Spinal cord (tissue), 10 donors: Measurements from ENCODE around the gene RPL21. TPM values are rescaled to one million over a fixed set of nuclear protein-coding genes. Genes with fewer than 3 reads are reported as not detected.
A peak's percentile ranks its signal among the peaks of the same experiment; 100 is the strongest.

Experiments
- DNase-seq, 6 donors: peaks; one replicate each; pipeline versions ENCODE4 v3.0.0 to v3.0.0-alpha.2; 2013 to 2015; ENCODE audit warnings: low spot score in 6 of 6, low read depth in 4 of 6
- H3K27ac ChIP-seq: one replicate; pipeline ENCODE4 v1.5.1; 2013; ENCODE audit warnings: low read depth, low read length, control low read depth
- H3K27me3 ChIP-seq: one replicate; pipeline ENCODE4 v1.6.1; 2013; ENCODE audit warnings: low read length; ENCODE audit not compliant: control insufficient read depth, insufficient read depth
- H3K36me3 ChIP-seq: one replicate; pipeline ENCODE4 v1.6.1; 2013; ENCODE audit warnings: low read length; ENCODE audit not compliant: control insufficient read depth, insufficient read depth
- H3K4me1 ChIP-seq: one replicate; pipeline ENCODE4 v1.6.1; 2013; ENCODE audit warnings: low read length; ENCODE audit not compliant: control insufficient read depth, insufficient read depth
- H3K4me3 ChIP-seq: one replicate; pipeline ENCODE4 v1.5.1; 2013; ENCODE audit warnings: low read depth, low read length, control low read depth
- H3K9me3 ChIP-seq: one replicate; pipeline ENCODE4 v1.6.1; 2013; ENCODE audit warnings: low read length; ENCODE audit not compliant: control insufficient read depth, insufficient read depth
- WGBS: methylation state at CpG from one replicate; pipeline ENCODE4 v1.1.5; 2013; ENCODE audit warnings: missing lambda C conversion rate; ENCODE audit not compliant: insufficient coverage; 5-methylcytosine and 5-hydroxymethylcytosine counted together
- polyA plus RNA-seq, 2 donors: library from polyadenylated mRNA; unstranded; fragments of 120-200 nt; gene quantifications; one replicate each; pipeline ENCODE4 v1.2.1, GENCODE V29; 2013; ENCODE audit not compliant: insufficient read length in 2 of 2
- total RNA-seq, 2 donors: library from RNA; depleted of rRNA in 1 of 2; stranded (reverse); fragments of 120-200 nt in 1 of 2; fragments of >200 nt in 1 of 2; gene quantifications; one replicate each; pipeline versions ENCODE4 v1.2.3 to v1.2.4, GENCODE V29; 2013 to 2014
- donor health status: healthy.

Gene RPL21
- total and polyA plus RNA-seq, 4 donors, result 431 to 1,968 (median 714) TPM

GRCh38 chr13:27267596-27267995 lies 16.2 kb downstream of the RPL21 start:
- no peaks in the 10 kb centered on the region for H3K9me3 ChIP-seq
- 31% methylated on average over 2 of the region's 2 CpGs for WGBS
- no peak overlapping the region for H3K4me3 ChIP-seq
- DNase-seq, result no peak
- H3K4me1 ChIP-seq, result peaks cover 25% of the 10 kb centered on the region
- H3K27me3 ChIP-seq, result no peaks in the 10 kb centered on the region
- peaks cover under 1% of the 10 kb centered on the region for H3K36me3 ChIP-seq
- H3K27ac ChIP-seq, result no peak overlapping the region

- Histone ChIP-seq H3K27ac (no peak overlapping the region), H3K4me3 (no peak overlapping the region), H3K36me3 (no peaks in the 10 kb centered on the region), H3K4me1 (peaks cover 29% of the 10 kb centered on the region), H3K27me3 (no peaks in the 10 kb centered on the region), H3K9me3 (no peaks in the 10 kb centered on the region)
- no peak for DNase-seq
- WGBS, result 72% methylated on average over 2 of the region's 2 CpGs
These were observed 17.8 kb downstream of the RPL21 start for GRCh38 chr13:27269114-27269665.

GRCh38 chr13:27270594-27271520 lies 19.5 kb downstream of the RPL21 start, which contains the start of gene RASL11A:
RASL11A (plus strand) TSS chr13:27270830; CDS start chr13:27270945, 115 bp downstream.
- peaks cover 19% of the 10 kb centered on the region for H3K4me1 ChIP-seq
- peak within 1 kb of the TSS; percentile 63 for H3K4me3 ChIP-seq
- 1% methylated on average over 98 of the region's 99 CpGs for WGBS
- DNase-seq, result peak in 4 of 6 donors; percentile 69 to 92 (median 80)
- H3K9me3 ChIP-seq, result no peaks in the 10 kb centered on the region
- no peaks in the 10 kb centered on the region for H3K36me3 ChIP-seq
- peak within 1 kb of the TSS; percentile 36 for H3K27ac ChIP-seq
- no peaks in the 10 kb centered on the region for H3K27me3 ChIP-seq

GRCh38 chr13:27271570-27272096 lies 20.3 kb downstream of the RPL21 start:
- 49% methylated on average over 4 of the region's 15 CpGs for WGBS
- DNase-seq, result no peak
- no peak overlapping the region for H3K27ac ChIP-seq

GRCh38 chr13:27273658-27274425 lies 22.5 kb downstream of the RPL21 start:
- Histone ChIP-seq H3K9me3 (no peaks in the 10 kb centered on the region), H3K4me1 (peaks cover 19% of the 10 kb centered on the region), H3K27me3 (no peaks in the 10 kb centered on the region), H3K4me3 (no peak overlapping the region), H3K27ac (no peak overlapping the region), H3K36me3 (no peaks in the 10 kb centered on the region)
- DNase-seq, result no peak
- 58% methylated on average over 2 of the region's 4 CpGs for WGBS

More at GRCh38 chr13:27271570-27272096, 20.3 kb downstream of the RPL21 start:
- Histone ChIP-seq H3K4me3 (peak overlapping the region; percentile 63), H3K36me3 (no peaks in the 10 kb centered on the region), H3K27me3 (no peaks in the 10 kb centered on the region), H3K4me1 (peaks cover 19% of the 10 kb centered on the region), H3K9me3 (no peaks in the 10 kb centered on the region)

GRCh38 chr13:27274631-27275030 lies 23.3 kb downstream of the RPL21 start:
- H3K27me3 ChIP-seq, result no peaks in the 10 kb centered on the region
- no peak overlapping the region for H3K27ac ChIP-seq
- H3K4me3 ChIP-seq, result no peak overlapping the region
- no peak for DNase-seq
- WGBS, result no CpG with 5 or more reads among the region's 1 CpG
- H3K4me1 ChIP-seq, result peaks cover 22% of the 10 kb centered on the region
- no peaks in the 10 kb centered on the region for H3K36me3 ChIP-seq
- no peaks in the 10 kb centered on the region for H3K9me3 ChIP-seq

GRCh38 chr13:27276188-27276587 lies 24.8 kb downstream of the RPL21 start:
- H3K36me3 ChIP-seq, result no peaks in the 10 kb centered on the region
- DNase-seq, result no peak
- no peak overlapping the region for H3K27ac ChIP-seq
- no peak overlapping the region for H3K4me3 ChIP-seq
- 100% methylated on average over 3 of the region's 7 CpGs for WGBS
- H3K27me3 ChIP-seq, result no peaks in the 10 kb centered on the region
- peaks cover 25% of the 10 kb centered on the region for H3K4me1 ChIP-seq
- H3K9me3 ChIP-seq, result no peaks in the 10 kb centered on the region

- H3K27ac ChIP-seq, result no peak overlapping the region
- H3K4me3 ChIP-seq, result no peak overlapping the region
- H3K36me3 ChIP-seq, result no peaks in the 10 kb centered on the region
- WGBS, result 80% methylated on average over 6 of the region's 7 CpGs
- peaks cover 14% of the 10 kb centered on the region for H3K4me1 ChIP-seq
- H3K27me3 ChIP-seq, result no peaks in the 10 kb centered on the region
- H3K9me3 ChIP-seq, result no peaks in the 10 kb centered on the region
- no peak for DNase-seq
These were observed 28.1 kb downstream of the RPL21 start for GRCh38 chr13:27279506-27279905.

- peak in 1 of 6 donors; percentile 58 for DNase-seq
- Histone ChIP-seq H3K27ac (no peak overlapping the region), H3K27me3 (no peaks in the 10 kb centered on the region), H3K9me3 (no peaks in the 10 kb centered on the region), H3K4me3 (no peak overlapping the region), H3K36me3 (no peaks in the 10 kb centered on the region), H3K4me1 (peaks cover 14% of the 10 kb centered on the region)
- 42% methylated on average over 3 of the region's 5 CpGs for WGBS
These were observed 28.8 kb downstream of the RPL21 start for GRCh38 chr13:27280009-27280656.
